Neutrophil (primary cell): ENCODE results near the gene BDKRB2.

Experiments used
- H3K27ac ChIP-seq: fragments of 200-600 bp; sonication (generic); 2 replicates; pipeline ENCODE4 v1.5.1; 2016; ENCODE audit warnings: mild to moderate bottlenecking, moderate library complexity
- H3K27me3 ChIP-seq: fragments of 200-600 bp; sonication (generic); 2 replicates; pipeline ENCODE4 v1.6.0; 2016; ENCODE audit warnings: mild to moderate bottlenecking
- H3K36me3 ChIP-seq: fragments of 200-600 bp; sonication (generic); 2 replicates; pipeline ENCODE4 v1.5.1; 2017
- H3K4me1 ChIP-seq, 2 experiments: fragments of 200-600 bp in 1 of 2; sonication (generic) in 1 of 2; 1 replicate in 1 of 2; 2 replicates in 1 of 2; pipeline versions ENCODE4 v1.5.1 to v1.6.1; 2013 to 2016; ENCODE audit warnings: low read depth in 1 of 2, low read length in 1 of 2, mild to moderate bottlenecking in 1 of 2, moderate library complexity in 1 of 2; ENCODE audit not compliant: control insufficient read depth in 1 of 2, insufficient read depth in 1 of 2
- H3K4me3 ChIP-seq, 2 experiments: fragments of 200-600 bp in 1 of 2; sonication (generic) in 1 of 2; 1 replicate in 1 of 2; 2 replicates in 1 of 2; pipeline ENCODE4 v1.5.1; 2013 to 2016; ENCODE audit warnings: low read depth in 1 of 2, low read length in 1 of 2, mild to moderate bottlenecking in 1 of 2, moderate library complexity in 1 of 2
- H3K9me3 ChIP-seq: fragments of 200-600 bp; sonication (generic); 2 replicates; pipeline ENCODE4 v1.5.1; 2016
- TF ChIP-seq, protein P1 (sequence below): fragments of 200-600 bp; sonication (generic); IDR thresholded peaks from 2 replicates; pipeline ENCODE4 v1.5.1; 2016; ENCODE audit warnings: antibody characterized with exemption

The BDKRB2 gene

DNA sequence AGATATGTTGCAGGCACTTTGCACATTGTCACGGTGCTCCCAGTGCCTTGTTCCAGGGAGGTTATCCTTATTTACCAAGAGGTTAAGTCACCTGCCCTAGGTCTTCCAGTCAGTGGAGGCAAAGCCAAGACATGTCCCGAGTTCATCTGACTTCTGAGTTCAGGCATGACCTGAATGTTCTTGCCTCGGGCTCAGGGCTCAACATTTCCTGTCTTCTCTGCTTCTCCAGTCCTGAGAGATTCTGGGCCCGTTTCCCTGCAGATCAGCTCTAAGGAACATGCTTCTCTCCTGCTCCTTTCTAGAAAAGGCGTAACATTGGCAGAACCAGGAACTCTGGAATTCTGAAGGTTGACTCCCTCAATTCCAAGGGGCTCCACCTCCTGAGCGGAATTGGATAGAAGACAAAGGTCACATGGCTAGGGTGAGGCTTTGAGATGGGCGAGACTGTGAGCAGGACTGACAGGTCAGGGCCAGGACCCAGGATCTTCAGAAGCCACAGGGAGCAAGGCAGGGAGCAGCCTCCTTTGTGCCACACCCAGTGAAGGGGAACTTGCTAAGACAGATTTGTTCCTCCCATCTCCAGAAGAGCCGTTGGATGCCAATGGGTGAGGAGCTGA, 19.9 kb downstream of the BDKRB2 start:
- Histone ChIP-seq H3K4me3 (no peak overlapping the region), H3K36me3 (no peaks in the 10 kb centered on the region), H3K9me3 (no peaks in the 10 kb centered on the region), H3K27ac (no peak overlapping the region), H3K4me1 (no peaks in the 10 kb centered on the region), H3K27me3 (peaks cover 20% of the 10 kb centered on the region)
- TF ChIP-seq, protein P1, sequence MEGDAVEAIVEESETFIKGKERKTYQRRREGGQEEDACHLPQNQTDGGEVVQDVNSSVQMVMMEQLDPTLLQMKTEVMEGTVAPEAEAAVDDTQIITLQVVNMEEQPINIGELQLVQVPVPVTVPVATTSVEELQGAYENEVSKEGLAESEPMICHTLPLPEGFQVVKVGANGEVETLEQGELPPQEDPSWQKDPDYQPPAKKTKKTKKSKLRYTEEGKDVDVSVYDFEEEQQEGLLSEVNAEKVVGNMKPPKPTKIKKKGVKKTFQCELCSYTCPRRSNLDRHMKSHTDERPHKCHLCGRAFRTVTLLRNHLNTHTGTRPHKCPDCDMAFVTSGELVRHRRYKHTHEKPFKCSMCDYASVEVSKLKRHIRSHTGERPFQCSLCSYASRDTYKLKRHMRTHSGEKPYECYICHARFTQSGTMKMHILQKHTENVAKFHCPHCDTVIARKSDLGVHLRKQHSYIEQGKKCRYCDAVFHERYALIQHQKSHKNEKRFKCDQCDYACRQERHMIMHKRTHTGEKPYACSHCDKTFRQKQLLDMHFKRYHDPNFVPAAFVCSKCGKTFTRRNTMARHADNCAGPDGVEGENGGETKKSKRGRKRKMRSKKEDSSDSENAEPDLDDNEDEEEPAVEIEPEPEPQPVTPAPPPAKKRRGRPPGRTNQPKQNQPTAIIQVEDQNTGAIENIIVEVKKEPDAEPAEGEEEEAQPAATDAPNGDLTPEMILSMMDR, result no peak

GRCh38 chr14:96225213-96225612, 20.6 kb downstream of the BDKRB2 start:
- no peaks in the 10 kb centered on the region for H3K4me1 ChIP-seq
- no peaks in the 10 kb centered on the region for H3K36me3 ChIP-seq
- H3K27me3 ChIP-seq, result peaks cover 20% of the 10 kb centered on the region
- H3K9me3 ChIP-seq, result no peaks in the 10 kb centered on the region
- no peak overlapping the region for H3K27ac ChIP-seq
- TF ChIP-seq, protein P1, result no peak
- no peak overlapping the region for H3K4me3 ChIP-seq

DNA sequence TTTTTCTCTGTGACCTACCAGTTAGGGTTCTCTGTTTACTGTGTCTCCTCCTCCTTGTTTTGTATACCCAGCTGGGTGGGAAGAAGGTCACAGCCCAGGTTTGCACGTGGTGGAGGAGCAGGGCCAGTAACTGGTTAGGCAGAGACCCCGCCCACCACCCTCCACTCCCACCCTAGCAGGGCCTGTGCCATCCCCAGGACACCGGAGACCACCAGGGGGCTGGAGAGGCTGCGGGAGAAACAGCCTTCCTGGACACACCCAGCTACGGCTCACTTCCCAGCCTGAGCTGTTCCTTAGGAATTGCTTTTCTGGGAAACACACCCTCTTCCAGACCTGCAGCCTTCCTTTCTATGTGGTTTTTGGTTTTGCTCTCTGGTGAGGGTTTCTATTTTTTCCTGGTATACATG, 21.1 kb downstream of the BDKRB2 start:
- TF ChIP-seq, protein P1, result no peak
- Histone ChIP-seq H3K27ac (no peak overlapping the region), H3K4me1 (no peaks in the 10 kb centered on the region), H3K4me3 (no peak overlapping the region), H3K27me3 (peaks cover 16% of the 10 kb centered on the region), H3K36me3 (no peaks in the 10 kb centered on the region), H3K9me3 (no peaks in the 10 kb centered on the region)

DNA sequence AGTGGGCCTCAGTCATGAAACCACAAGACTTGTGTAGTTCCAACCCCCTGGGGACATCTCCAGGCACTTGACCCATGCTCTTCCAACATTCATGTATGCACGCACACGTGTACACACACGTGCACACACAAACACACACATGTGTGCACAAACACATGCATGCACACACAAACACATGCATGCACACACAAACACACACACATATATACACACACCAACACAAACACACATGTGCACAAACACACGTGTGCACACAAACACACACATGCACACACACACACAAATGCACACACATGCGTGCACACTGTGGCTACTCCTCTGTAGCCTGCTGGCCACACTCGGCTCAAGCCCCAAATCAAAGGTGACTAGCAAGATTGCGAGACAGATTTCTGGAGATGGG, 22.8 kb downstream of the BDKRB2 start:
- Histone ChIP-seq H3K27me3 (peaks cover 1% of the 10 kb centered on the region), H3K36me3 (no peaks in the 10 kb centered on the region), H3K9me3 (no peaks in the 10 kb centered on the region), H3K4me1 (no peaks in the 10 kb centered on the region), H3K4me3 (no peak overlapping the region), H3K27ac (no peak overlapping the region)
- TF ChIP-seq, protein P1, result no peak

GRCh38 chr14:96229315-96229714, 24.7 kb downstream of the BDKRB2 start:
- H3K9me3 ChIP-seq, result no peaks in the 10 kb centered on the region
- no peak overlapping the region for H3K27ac ChIP-seq
- no peaks in the 10 kb centered on the region for H3K4me1 ChIP-seq
- no peaks in the 10 kb centered on the region for H3K36me3 ChIP-seq
- TF ChIP-seq, protein P1, result no peak
- H3K4me3 ChIP-seq, result no peak overlapping the region
- peaks cover 6% of the 10 kb centered on the region for H3K27me3 ChIP-seq
